Measurements from ENCODE around the gene TMC1.
A peak's percentile ranks its signal among the peaks of the same experiment; 100 is the strongest.

TMC1 gene

GRCh38 chr9:72526901-72527800, 5.7 kb downstream of the TMC1 start:
- peak; percentile 96 for DNase-seq (ENCODE audit: low read depth)

- peak; percentile 48 for DNase-seq (ENCODE audit: low read depth)
Measured at GRCh38 chr9:72527801-72528195, 6.4 kb downstream of the TMC1 start.

DNA sequence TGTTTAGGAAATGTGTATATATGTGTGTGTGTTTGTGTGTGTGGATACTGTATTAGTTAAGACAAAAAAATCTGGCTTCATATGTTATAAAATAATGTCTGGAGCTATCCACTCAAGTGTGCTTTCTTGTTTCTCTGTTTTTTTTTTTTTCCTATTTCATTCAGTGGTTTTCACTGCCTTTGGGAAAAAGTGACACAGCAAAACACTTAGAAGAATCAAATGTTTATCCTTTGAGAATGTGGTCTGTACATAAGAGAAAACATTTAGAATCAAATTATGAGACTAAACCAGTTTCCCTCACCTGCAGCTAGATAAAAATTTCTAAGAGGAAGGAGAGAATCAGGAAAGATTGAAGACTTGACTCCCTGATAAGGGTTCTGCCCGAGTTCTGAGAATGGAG, 8.1 kb downstream of the TMC1 start:
- no peak for DNase-seq (ENCODE audit: low read depth)

DNA sequence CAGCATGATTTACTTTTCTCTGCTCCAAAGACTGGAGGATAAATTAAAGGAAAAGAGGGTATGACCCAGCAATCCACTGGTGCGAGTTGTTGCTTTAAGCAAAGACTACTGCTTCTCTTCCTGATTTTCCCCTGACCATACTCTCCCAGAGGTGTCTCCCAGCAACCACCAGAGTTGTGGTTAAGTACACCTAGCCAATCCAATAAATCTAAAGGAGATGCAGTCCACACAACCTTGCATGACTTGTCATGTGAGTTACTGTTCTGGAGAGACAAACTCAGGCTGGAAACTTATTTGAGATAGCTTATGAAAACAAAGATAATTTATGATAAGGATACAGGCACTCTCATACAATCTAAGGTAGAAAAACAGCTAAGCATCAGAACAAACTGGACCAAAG, 11.9 kb downstream of the TMC1 start:
- DNase-seq (ENCODE audit: low read depth), result no peak

GRCh38 chr9:72534931-72535330, 13.5 kb downstream of the TMC1 start:
- DNase-seq (ENCODE audit: low read depth), result no peak

DNA sequence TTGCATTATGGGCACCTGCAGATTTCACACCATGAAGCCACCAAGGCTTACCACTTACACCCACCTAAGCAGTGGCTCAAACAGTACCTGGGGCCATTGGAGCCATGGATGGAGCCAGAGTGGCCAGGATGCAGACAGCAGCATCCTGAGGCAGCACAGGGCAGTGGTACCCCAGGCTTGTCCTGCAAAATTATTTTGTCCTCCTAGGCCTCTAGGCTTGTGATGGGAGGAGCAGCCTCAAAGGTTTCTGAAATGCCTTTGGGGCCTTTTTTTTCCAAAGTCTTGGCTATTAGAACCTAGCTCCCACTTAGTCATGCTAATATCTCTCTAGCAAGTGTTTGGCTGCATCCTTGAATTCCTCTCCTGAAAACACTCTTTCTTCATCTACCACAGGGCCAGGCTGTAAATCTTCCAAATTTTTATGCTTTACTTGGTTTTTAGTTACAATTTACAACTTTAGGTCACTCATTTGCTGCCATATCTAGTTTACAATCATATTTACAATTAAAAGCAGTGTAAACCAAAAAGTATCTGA, 15.7 kb downstream of the TMC1 start:
- DNase-seq (ENCODE audit: low read depth), result no peak

- no peak for DNase-seq (ENCODE audit: low read depth)
Measured at GRCh38 chr9:72537671-72538070, 16.3 kb downstream of the TMC1 start.

DNA sequence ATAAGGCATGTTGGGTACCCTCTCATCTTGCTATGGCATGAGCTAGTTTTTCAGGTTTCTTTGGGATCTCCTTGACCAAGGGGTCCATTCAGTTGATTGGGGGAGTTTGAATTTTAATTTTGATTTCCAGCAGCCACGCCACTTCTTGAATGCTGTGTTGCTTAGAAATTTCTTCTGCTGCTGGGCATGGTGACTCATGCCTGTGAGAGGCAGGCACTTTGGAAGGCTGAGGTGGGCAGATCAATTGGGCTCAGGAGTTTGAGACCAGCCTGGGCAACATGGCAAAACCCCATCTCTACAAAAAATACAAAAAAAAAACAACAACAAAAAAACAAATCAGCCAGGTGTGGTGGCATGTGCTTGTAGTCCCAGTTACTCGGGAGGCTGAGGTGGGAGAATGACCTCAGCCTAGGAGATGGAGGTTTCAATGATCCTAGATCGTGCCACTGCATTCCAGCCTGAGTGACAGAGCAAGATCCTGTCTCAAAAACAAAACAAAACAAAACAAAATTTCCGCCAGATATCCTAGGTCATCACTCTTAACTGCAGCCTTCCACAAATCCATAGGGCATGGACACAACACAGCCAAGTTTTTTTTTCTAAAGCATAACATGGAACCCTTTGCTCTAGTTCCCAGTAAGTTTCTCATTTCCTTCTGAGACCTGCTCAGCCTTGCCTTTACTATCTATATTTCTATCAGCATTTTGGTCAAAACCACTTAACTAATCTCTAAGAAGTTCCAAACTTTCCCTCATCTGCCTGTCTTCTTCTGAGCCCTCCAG, 17.7 kb downstream of the TMC1 start:
- DNase-seq (ENCODE audit: low read depth), result no peak

- no peak for DNase-seq (ENCODE audit: low read depth)
Measured at GRCh38 chr9:72539824-72540347, 18.5 kb downstream of the TMC1 start.

DNA sequence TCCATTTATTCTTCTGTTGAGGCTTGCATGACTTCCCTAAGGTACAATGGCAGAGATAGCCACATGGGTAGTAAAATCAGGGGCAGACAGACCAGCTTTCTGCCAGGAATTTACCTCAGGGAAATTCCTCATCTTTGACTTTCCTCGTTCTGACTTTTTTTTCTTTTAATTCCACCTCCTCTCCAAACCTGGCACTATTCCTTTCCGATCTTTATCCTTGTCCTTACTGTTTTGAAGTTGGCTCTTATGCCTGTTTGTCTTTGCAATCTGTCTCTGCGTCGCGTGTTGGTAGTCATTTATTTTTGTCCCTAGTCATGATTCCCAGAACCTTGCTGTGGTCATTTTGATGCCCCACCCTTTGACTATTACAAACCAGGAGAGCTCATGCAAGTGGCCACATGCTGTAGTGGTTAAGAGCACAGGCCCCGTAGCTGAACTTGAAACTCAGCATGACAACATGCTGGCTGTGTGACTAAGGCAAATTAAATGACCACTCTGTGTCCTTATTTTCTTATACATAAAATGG, 19.0 kb downstream of the TMC1 start:
- DNase-seq (ENCODE audit: low read depth), result peak; percentile 36

DNA sequence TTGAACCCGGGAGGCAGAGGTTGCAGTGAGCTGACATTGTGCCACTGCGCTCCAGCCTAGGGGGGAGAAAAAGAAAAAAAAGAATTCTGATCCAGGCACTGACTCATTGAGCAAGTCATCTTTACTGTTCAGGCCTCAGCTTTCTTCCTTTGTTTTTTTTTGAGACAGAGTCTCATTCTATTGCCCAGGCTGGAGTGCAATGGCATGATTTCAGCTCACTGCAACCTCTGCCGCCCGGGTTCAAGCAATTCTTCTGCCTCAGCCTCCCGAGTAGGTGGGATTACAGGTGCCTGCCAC, 21.1 kb downstream of the TMC1 start:
- DNase-seq (ENCODE audit: low read depth), result peak; percentile 71

DNA sequence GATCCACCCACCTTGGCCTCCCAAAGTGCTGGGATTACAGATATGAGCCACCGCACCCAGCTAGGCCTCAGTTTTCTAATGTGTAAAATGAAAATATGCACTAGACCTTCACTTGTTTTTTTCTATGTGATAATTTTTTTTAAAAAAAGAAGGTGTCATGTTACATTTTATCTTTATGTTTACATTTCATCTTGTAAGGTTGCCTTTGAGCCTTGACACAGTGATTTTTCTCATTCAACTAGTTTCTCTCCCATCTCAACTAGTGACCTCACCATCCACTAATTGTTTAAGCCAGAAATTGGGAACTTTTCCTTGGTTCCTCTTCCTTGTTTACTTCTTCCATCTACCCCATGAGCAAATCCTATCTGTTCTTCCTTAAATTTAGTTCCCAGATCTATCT, 21.5 kb downstream of the TMC1 start:
- DNase-seq (ENCODE audit: low read depth), result peak; percentile 59

DNA sequence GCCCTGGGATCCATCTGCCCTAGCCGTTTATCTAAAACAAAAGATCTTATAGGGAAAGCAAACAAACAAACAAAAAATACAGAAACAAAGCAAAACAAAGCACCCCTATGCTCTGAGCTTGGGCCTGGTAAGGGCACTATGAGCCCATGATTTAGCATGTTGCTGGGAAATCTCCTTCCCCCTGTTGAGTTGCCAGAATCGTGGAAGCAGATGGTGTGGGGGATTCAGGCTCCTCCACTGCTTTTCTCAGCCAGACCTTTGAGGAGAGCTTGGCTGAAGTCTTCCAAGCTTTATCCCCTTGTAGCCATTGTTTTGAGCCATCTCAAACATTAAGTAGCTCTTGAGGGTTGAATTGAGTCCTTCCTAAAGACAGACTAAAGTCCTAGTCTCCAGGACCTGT, 29.9 kb downstream of the TMC1 start:
- DNase-seq (ENCODE audit: low read depth), result no peak

DNA sequence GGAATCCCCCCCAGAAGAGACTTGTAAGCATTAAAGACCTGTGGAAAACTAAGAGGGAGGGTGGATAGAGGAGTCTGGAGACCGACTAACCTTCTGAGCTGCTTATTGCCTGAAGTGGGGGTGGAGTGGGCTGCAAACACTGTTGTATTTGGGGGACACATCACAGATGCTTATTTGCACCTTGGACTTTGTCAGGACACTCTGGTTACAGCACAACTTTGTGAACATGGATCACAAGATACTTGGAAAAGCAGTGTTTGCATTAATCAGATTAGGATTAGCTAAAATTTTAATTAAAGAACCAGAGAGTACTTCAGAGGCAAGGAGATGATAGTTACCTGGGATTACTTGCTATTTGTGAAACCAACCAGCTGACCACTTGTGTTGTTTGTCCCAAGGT, 30.9 kb downstream of the TMC1 start:
- no peak for DNase-seq (ENCODE audit: low read depth)

DNA sequence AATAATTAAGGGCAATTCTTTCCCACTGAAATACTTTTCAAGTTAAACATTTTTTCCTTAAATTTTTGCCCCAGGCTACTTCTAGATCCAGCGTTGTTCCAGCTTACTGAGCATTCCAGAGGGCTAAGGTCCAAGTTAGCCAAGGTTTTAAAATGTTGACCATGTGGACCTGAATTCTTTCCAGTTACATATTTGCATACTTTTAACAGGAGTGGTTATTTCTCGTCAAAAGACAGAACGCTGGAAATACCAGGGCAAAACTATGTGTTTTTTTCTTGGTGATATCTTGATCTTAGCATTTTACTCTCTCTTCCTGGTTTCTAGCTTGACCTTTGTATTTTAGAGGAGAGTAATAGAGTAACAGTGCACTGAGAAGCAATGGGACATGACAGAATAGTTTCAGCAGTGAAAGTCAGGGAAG, 32.8 kb downstream of the TMC1 start:
- peak; percentile 84 for DNase-seq (ENCODE audit: low read depth)

DNA sequence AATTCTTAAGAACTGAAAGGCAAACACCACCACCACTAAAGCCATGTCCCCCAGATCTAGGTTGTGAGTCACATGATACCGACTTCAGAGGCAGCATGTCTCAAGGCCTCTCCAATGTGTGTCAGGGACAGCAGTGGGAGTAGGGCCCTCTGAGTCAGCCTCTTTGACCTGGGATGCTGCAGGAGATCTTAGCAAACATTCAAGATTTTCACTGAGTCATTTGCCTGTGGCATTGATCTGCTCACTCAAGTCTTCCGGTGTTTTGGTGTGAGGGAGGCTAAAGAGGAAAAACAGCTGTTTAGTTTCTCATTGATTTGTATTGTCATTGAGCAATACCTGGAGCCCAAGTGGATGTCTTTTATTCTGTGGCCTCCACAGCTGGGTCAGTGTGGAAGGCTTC, 36.1 kb downstream of the TMC1 start:
- DNase-seq (ENCODE audit: low read depth), result peak; percentile 95

DNA sequence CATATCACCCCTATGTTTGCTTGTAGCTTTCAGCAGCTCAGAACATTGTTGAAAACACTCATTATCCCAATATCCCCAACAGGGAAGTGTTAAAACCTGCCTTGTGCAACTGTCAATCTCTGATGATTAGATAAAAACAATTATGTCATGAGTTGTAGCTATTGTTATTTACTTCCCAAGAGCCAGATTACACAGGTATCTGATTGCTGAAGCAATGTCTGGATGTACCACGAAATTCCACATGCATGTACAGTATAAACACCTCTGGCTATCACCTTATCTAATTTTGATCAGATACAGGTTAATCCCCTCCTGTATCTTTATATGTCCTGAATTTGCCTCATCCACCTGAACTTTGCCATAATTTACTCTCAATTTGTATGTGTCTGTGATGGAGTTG, 38.7 kb downstream of the TMC1 start:
- no peak for DNase-seq (ENCODE audit: low read depth)

DNA sequence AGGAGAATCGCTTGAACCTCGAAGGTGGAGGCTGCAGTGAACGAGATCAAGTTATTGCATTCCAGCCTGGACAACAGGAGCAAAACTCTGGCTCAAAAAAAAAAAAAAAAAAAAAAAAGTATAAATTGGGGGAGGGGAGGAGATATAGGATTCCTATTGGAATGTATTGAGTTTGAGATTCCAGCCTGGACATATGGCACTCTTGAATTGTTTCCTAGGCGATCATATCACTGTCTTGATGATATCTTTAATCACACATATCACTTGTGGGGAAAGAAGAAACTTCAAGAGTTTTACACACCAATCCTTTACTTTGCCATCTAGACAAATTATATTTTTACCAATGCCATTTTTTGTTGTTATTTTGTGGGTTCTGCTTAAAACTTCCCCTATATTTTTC, 42.4 kb downstream of the TMC1 start:
- DNase-seq (ENCODE audit: low read depth), result no peak

GRCh38 chr9:72564479-72565281, 43.3 kb downstream of the TMC1 start:
- DNase-seq (ENCODE audit: low read depth), result no peak

- DNase-seq (ENCODE audit: low read depth), result no peak
Measured at GRCh38 chr9:72565535-72565934, 44.1 kb downstream of the TMC1 start.

- no peak for DNase-seq (ENCODE audit: low read depth)
Measured at GRCh38 chr9:72574156-72574810, 52.9 kb downstream of the TMC1 start.
